ENCODE results near the gene WRAP73. TPM values are rescaled to one million over a fixed set of nuclear protein-coding genes. Genes with fewer than 3 reads are reported as not detected.

Gene WRAP73
- total RNA-seq, 1 donor from 2014 or later: 32.5 TPM

DNA sequence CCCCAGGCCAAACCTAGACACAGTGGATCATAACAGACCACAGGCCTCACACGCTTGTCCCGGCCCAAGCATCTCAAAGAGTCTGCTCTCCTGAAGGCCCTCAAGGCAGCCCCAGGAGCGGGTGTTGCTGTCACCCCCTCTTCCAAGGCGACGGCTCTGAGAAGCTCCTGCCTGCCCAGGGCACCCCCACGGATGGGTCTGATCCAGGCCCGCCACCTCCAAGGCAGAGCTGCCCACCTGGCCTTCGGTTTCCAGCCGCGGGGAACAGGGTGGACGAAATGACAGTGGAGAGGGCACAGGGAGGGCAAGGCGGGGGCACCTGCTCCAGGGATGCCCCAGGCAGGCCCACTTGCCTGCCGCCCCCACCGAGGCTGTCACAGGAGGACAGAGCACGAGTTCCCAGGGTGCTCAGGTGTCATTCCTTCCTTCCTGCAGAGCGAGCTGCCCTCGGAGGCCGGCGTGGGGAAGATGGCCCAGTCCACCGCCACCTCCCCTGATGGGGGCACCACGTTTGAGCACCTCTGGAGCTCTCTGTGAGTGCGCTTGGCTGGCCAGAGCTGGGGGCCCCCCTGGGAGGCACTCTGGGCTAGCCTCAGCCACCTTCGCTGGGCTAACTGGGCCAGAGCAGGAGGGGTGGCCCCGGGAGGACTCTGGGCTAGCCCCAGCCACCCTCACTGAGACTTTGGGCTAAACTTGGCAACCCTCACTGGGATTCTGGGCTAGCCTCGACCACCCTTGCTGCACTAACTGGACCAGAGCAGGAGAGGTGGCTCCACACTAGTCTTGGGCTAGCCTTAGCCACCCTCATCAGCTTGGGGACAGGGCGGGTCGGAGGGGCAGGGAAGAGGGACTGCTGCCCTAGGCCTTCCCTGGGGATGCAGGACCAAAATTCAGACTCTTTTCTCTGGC is 32.2 kb upstream of the WRAP73 start:
- intact Hi-C loops (cut with micrococcal nuclease): no loop called here

DNA sequence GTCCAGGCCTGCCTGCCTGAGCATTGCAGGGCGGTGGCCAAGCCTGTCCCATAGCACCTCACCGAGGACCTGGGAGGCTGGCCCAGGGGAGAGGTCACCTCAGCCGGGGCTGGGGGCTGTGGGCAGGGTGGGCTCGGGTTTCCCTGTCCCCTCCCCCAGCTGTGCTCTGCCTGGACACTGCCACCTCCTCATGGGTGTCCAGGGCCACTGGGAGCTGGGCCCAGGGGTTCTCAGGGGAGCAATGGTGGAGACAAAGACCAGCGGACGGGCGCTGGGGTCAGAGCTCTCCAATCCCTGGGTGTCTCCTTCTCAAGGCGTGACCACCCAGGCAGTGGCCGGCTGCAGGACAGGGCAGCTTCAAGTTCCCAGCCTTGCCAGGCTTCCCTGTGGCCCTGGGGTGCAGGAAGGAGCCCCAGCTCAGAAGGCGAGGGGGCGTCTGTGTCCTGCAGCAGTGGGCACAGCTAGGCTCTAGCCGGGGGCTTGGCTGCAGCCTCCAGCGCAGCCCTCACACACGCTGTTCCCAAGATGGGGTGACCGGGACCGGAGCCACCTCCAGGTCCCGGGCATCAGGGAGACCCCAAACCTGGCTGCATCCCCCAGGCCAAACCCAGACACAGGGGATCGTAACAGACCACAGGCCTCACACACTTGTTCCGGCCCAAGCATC is 31.5 kb upstream of the WRAP73 start:
- intact Hi-C loops (cut with micrococcal nuclease): no loop called here

DNA sequence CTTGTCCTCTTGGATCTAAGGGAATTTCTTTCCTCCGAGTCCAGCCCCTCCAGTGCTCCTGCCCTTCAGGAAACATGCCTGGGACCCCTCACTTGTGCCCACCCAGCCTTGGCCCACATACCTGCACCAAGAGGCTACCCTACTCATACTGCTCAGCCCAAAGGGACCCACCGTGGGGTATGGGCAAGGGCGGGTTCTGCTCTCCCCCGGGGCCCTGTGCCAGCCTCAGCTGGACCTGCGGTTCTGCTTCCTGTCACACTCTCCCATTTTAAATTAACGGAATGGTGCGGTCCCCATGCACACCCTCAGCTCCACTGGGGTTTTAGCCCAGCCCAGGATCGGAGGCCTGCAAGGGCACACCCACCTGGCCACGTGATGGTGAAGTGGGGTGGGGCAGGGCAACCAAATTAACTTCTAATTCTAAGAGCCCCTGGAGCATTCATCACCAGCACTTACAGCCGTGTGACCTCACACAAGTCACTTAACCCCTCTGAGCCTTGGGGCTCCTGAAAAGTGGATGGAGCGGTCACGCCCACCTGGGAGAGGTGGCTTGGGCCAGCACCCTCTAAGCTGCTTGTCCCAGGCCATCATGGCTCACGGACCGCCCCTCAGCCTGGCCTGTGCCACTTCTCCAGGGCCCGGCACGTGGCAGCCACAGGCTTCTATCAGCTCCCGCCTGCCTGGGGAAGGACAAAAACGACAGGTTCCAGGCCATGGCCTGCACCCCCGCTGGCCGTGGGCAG is 30.8 kb upstream of the WRAP73 start:
- intact Hi-C loops (cut with micrococcal nuclease): no loop called here

DNA sequence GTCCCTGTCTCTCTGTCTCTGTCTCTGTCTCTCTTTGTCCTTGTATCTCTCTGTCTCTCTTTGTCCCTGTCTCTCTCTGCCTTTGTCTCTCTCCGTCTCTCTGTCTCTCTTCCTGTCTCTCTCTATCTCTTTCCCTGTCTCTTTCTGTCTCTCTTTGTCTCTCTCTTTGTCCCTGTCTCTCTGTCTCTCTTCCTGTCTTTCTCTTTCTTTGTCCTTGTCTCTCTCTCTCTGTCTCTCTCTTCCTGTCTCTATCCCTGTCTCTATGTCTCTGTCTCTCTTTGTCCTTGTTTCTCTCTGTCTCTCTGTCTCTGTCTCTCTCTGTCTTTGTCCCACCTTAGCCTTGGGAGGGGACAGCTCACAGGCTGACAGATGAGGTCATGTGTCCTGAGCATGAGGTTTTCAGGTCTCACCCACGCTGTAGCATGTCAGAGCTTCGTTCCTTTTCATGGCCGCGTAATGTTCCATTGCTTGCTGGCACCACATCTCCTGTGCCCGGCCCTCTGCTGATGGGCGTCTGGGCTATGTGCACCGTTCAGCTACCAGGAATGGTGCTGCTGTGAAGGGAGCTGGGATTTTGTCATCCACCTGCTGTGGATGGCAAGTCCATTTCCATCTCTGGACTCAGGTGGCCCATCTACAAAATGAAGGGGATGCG is 30.0 kb upstream of the WRAP73 start:
- intact Hi-C loops (cut with micrococcal nuclease): no loop called here

DNA sequence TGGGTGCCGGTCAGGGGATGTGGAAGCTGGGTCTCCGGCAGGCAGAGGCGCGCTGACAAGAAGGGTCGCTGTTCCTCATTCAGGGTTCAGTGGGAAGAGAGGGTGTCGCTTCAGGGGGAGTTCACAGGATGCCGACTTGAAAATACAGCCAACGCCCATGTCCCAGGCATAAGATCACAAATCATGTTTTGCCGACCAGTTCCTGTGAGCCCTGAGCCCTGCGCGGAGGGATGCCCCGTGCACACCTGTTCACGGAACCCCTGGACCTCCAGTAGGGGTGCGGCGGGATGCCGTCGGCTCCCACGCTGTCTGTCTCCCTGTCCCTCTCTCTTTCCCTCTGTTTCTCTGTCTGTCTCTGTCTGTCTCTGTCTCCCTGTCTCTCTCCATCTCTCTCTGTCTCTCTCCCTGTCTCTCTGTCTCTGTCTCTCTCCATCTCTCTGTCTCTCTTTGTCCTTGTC is 29.2 kb upstream of the WRAP73 start:
- intact Hi-C loops (cut with micrococcal nuclease): no loop called here

DNA sequence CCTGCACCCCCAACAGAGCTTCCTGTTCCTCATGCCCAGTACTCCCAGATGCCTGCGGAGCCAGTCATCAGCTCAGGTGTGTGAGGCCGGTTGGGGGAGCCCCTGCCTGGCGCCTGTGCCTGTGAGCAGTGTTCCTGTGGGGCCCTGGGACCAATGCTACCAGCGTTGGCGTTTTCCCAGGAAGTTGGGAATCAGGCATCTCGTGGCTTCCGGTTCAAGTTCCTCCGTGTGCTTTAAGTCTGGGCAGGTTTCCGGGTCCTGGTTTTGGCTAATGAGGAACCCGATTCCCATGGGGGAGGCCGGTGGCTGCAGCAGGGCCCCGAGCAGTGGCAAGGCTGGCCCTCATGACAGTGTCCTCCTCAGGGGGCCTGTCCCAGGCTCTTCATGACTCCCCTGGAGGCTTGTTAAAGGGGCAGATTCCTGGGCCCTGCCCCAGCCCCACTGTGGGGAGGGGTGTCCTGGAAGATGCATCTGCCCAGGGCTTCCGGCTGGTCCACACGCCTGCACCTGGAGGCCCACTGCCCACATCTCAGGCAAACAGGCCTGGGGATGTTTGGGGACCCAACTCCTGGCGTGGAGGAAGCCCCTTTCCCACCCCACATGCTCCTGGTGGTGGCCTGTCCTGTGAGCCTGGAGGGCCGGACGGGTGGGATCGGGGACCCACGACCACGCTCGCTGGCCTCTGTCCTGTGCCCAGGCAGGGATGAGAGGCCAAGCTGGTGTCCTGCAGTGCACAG is 28.6 kb upstream of the WRAP73 start:
- intact Hi-C loops (cut with micrococcal nuclease): no loop called here

DNA sequence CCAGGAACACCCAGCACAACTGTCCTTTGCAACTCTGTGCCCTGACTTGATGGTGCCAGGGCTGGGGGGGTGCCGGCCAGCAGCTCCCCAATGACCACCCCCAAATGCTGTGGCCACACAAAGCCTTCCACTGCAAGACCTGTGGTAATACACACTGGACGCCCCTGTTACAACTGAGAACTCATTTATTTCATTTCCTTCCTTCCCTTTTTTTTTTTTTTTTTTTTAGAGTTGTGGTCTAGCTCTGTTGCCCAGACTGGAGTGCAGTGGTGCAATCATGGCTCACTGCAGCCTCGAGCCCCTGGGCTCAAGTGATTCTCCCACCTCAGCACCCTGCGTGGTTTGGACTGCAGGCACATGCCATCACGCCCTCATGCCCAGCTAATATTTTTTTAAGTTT is 27.6 kb upstream of the WRAP73 start:
- intact Hi-C loops (cut with micrococcal nuclease): no loop called here

DNA sequence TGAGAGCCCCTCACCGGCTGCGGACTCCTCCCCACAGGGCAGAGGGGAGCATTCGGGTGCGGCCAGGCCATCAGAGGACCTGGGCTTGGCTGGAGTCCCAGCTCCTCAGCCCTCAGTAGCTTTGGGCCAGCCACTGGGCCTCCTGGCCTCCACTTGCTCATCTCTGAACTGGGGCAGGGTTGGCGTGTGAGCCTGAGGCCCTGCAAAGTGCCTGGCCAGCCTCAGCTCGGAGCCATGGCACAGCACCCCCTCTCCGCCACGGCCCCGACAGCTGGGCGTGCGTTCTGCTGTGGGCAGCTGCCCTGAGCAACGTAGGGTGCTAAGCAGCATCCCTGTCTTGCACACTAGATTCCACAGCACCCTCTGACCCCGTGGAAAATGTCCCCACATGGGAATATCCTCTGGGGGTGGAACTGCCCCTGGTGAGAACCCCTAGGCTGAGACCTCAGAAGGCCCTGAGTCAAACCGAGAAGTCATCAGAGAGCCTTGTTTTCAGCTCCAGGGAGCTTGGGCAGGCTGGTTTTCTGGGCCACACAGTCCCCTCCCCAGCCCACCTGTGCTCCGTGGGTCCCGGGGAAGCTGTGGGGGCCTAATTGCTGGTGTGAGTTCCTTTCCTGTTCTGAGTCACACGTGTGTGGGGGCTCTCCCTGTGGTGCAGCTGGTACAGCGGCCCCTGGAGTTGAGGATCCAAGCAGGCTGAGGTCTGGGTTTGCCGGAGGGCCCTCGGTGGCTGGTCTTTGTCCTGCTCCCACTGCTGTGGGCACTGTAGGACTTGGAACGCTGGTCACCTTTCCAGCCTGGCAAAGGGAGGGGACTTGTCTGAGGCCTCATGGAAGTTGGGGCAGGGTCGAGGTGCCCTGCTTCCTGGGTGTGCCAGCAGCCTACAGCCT is 26.9 kb upstream of the WRAP73 start:
- intact Hi-C loops (cut with micrococcal nuclease): no loop called here

DNA sequence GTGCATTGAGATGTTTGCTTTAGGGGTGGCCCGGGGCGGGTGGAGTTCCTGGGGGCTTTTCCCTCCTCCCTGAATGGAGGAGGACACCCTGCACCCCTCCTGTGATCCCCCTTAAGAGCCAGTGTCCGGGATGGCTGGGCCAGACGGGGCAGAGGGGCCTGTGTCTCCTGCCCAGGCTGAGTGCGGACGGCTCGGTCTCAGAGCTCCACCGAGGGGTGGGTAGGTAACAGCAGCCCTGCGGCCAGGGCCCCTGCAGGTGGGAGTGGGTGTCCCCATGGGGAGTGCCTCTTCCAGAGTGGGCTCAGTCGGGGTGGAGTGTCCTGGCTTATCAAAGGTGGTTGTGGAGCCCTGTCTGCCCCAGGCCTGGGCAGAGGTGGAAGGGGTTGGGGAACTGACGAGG is 25.5 kb upstream of the WRAP73 start:
- intact Hi-C loops (cut with micrococcal nuclease): no loop called here

DNA sequence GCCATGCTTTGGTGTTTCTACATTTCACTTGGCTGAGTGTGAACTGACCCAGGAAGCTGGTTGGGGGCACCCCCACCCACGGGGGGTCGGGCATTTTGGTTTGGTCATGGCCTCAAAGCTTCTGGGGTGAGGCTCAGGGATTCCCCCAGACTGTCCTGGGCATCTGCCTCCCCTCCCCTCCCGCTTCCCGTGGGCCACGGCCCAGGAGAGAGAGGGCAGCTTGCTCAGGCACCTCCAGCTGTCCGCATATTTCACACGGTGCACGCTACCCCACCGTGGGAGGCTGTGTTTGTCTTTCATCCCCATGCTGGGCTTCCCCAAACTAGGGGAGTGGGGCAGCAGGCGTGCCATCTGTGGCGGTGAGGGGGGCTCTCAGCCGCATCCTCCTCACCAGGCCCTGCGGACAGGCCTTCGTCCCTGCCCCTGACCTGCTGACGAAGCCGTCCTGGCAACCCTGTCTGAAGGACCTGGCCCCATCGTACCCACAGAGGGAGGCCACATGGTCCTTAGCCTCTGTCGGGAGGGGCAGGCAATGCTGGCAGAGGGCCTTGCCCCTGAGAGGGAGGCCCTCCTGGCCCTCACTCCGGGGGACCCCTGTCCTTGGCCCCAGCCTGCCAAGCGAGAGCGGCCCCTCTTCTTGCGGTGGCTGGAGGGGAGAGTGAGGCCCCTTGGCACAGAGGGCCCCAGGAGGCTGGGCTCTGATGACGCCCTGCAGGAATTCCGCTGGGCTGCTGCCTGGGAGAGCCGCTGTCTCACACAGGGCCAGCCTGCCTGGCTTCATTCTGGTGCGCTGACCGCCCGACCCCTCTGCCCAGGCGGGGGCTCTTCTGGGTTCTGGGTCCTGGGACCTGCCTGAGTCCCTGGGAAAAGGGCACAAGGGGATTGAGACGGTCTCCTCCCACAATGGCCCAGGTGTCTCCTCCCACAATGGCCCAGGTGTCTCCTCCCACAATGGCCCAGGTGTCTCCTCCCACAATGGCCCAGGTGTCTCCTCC is 24.5 kb upstream of the WRAP73 start:
- intact Hi-C loops (cut with micrococcal nuclease): no loop called here

DNA sequence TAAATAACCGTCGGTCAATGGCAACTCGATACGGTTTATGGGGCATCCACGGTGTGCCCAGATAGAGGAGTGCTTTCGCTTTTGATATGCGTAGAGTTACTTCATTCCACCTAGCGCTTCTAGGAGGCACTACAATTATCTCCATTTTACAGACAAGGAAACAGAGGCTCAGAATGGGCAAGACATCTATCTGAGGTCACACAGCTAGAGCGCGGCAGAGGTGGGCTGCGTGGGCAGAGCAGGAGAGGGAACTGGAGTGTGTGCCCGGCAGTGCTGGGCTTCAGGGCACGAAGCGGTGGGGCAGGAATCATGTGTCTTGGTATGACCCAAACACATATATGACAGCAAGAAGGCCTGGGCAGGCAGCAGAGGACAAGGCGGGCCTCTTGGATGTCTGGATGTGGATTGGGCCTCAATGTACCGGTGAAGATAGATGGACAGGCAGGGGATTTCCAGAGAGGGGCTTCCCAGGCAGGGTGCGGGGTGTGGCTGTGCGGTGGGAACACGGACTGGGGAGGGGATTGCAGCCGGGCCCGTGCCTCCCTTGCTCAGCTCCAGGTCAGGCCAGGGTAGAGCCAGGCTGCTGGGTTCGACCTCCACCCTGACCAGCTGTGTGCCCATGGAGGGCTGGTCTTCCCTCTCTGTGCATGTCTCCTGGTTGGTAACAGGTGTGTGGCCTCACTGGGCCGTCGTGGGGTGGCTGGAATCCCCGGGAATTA is 23.6 kb upstream of the WRAP73 start:
- intact Hi-C loops (cut with micrococcal nuclease): no loop called here

DNA sequence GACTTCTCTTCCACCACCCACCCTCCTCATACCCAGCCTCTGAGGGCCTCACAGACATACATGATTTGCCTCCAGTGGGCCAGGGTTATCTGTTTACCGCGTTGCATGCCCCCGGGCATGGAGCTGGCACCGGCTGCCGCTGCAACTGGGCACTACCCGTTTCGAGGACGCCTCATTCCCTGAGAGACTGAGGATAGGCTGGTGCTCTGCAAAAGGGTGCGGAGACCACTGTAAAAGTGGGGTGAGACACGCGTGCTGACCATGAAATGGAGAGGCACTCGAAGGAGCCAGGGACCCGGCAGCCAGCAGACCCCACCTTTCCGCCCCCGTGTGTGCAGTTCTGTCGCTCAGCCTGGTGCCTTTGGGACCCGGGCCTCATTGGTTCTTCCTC is 23.1 kb upstream of the WRAP73 start:
- intact Hi-C loops (cut with micrococcal nuclease): no loop called here

DNA sequence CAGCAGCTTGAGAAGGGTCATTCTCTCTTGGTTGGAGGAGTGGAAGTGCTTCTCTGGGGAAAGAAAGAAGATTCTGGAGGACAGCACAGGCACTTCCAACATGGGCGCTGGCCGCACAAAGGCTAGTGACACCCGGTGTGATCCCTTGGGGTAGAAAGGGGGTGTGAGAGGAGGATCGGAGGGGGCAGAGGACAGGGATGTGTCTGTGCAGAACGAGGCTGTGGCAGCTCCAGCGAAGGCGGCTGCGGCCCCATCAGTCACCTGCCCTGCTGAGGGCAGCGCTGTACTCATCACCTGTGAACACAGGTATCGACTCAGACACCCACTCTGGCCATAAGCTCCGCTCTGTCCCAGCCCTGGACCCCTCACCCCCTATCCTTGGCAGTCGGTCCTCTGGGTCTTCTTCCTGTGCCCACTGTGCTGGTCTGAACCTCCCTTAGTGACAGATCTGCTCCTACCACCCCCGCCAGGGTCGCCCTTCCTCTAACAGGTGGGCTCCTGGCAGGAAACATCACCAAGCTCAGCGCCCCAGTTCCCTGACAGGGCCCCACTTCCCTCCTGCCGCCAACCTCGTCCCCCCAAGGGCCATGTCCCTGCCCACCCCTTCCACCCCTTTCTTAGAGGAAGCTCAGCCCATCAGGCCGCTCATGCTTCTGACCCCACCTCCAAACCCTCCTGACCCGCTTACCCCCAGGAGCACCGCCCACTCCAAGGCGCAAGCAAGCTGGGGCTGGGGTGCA is 22.5 kb upstream of the WRAP73 start:
- intact Hi-C loops (cut with micrococcal nuclease): no loop called here

DNA sequence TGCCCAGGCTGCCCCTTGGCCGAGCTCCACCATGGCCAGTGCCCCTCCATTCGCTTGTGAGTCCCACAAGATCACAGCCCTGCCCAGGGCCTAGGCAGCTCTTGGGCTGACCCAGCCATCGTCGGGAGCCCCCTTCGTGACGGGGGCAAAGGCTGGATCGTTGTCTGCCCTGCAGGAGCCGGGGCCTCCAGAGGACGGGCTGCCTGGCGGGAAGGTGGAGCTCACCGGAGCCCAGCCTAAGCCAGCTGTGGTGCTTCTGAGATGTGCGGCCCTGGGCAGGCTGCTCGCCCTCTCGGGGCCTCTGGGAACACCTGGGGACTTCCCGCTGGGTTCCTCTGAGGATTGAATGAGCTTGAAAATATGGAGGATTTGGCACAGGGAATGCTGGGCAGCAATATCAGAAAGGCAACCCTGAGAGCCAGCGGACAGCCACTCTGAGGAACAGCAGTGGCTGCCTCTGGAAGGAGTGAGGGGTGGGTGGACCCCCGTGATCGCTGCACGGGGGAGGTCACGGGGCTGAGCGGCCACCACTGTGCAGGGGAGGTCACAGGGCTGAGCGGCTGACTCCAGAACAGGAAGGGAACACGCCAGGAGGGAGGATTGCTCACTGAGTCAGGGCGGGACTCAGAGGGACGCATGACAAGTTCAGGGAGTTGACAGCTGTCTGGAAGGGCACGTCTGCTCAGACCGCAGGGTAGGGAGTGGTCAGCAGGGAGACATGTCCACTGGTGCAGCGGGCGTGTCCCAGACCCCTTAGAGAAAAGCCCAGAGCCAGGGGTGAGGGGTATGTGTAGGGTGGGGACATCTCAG is 21.7 kb upstream of the WRAP73 start:
- intact Hi-C loops (cut with micrococcal nuclease): no loop called here

DNA sequence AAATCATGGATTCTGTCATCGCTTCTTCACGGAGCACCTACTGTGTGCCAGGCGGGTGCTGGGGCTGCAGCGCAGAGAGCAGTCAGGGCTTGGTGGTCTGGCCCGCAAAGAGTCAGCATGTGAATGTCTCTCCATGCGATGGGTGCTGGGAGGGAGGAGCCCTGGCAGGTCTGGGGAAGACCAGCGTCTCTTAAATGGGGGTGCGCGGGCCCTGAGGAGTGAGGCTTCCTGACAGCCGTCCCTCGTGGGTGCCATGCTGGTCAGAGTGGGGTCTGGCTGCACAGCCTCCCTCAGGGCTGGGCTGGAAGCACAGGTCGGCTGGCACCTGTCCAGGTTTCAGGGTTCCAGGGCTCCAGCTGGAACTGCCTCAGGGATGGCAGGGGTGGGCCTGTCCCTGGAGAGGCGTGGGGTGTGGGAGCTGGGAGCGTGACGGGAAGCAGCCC is 20.9 kb upstream of the WRAP73 start:
- intact Hi-C loops (cut with micrococcal nuclease): no loop called here

DNA sequence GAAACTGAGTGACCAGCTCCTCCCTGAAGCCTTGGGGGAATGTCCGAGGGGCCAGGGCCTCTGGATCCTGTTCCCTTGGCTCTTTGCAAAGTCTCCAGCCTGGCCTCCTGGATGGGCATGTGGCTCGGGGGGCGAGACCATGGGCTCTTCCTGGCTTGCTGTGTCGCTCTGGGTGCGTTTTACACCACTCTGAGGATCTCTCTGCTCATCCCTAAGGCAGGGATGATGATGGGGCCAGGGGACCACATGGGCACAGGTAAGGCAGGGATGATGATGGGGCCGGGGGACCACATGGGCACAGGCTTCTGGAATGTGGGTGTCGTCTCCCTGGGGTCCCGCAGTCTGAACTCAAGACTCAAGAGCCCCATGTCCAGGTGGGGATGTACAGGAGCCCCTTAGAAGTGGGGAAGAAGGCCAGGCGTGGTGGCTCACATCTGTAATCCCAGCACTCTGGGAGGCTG is 20.1 kb upstream of the WRAP73 start:
- intact Hi-C loops (cut with micrococcal nuclease): no loop called here
